NCI-H2196 treated with DMSO at 0.1 percent for 48 hours (cell line): Measurements from ENCODE around the gene TRIM56.
"Not testable (repeated sequence)": the region's sequence is repeated elsewhere in the genome, so short reads cannot be mapped to it uniquely, and the experiment has no call there.

Source experiments
- DNase-seq: peaks from one replicate; lab custom pipeline; 2025; ENCODE audit not compliant: unreplicated experiment; lab: John Stamatoyannopoulos, UW

The TRIM56 gene

GRCh38 chr7:101129603-101130117, 44.4 kb downstream of the TRIM56 start:
- no peak for DNase-seq

DNA sequence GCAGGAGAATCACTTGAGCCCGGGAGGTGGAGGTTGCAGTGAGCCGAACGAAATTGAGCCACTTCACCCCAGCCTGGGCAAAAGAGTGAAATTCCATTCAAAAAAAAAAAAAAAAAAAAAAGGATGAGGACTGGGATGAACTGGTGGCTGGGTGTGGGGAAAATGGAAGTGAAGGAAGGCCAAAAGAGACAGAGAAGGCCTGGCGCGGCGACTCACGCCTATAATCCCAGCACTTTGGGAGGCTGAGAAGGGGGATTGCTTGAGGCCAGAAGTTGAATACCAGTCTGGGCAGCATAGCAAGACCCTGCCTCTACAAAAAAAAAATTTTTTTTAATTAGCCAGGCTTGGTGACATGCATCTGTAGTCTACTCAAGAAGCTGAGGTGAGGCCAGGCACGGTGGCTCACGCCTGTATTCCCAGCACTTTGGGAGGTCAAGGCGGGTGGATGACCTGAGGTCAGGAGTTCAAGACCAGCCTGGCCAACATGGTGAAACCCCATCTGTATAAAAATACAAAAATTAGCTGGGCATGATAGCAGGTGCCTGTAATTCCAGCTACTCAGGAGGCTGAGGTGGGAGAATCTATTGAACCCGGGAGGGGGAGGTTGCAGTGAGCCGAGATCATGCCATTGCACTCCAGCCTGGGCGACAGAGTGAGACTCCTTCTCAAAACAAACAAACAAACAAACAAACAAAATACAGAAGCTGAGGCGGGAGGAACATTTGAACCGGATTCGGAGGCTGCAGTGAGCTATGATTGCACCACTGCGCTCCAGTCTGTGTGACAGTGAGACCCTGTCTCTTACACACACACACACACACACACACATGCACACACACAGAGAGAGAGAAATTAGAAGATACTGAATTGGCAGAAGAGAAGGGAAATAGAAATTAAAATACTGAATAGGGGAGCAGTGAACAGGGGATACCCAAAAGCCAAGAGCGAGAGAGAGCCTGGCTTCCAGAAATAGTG, 47.6 kb downstream of the TRIM56 start:
- not testable (repeated sequence) for DNase-seq

- no peak for DNase-seq
These were observed 48.5 kb downstream of the TRIM56 start for GRCh38 chr7:101133621-101134398.

DNA sequence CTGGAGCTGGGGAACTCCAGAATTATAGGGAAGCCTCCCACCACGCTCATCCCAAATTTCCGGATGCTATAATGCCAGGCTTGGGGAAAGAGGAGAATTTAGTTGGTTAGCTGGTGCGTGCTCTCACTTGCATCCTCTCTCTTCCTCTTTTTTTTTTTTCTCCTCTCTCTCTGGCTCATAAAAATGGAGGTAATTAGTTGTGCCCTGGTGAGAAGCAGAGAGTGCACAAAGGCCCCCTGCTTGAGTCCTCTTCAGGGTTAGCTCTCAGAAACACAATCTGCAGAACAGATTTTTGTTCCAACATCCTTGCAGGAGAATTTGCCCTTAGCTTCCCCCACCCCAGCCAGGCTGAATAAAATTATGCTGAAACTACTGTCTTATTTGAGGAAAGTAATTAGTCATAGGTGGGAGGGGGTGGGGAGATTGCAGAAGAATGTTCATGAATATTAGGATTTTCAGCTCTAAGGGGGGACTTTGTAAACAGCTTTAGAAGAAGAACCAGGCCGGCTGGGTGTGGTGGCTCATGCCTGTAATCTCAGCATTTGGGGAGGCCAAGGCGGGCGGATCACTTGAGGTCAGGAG, 49.2 kb downstream of the TRIM56 start:
- no peak for DNase-seq

- no peak for DNase-seq
These were observed 52.5 kb downstream of the TRIM56 start for GRCh38 chr7:101137651-101138212.

GRCh38 chr7:101138213-101138870, 53.1 kb downstream of the TRIM56 start:
- DNase-seq, result peak; percentile 86

- DNase-seq, result no peak
These were observed 55.0 kb downstream of the TRIM56 start for GRCh38 chr7:101140339-101140699.

DNA sequence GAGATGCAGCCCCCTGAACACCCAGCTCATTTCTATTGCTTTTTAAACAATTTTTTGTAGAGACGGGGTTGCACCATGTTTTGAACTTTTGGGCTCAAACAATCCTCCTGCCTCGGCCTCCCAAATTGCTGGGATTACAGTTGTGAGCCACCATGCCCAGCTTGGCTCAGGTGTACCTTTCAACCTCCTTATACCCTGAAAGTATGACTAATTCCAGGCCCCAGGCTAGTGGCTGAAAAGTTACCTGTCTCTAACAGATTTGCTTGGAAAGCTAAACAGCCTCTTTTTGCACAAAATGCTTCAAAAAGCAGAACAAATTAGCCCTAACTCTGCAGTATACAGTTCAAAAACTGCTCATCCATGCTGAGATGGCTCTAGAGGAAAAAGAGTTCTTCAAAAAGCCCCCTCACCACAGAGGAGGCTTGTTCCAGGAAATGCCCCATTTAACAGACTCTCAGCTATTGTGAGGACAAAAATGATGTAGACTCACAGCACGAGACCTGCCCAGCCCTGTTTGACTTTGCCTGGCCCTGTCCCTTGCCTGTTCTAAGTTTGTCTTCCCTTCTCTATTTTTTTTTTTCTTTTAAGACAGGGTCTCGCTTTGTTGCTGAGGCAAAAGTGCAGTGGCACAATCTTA, 55.6 kb downstream of the TRIM56 start:
- no peak for DNase-seq
